ENCODE measurements around the gene SESN3.

DNA sequence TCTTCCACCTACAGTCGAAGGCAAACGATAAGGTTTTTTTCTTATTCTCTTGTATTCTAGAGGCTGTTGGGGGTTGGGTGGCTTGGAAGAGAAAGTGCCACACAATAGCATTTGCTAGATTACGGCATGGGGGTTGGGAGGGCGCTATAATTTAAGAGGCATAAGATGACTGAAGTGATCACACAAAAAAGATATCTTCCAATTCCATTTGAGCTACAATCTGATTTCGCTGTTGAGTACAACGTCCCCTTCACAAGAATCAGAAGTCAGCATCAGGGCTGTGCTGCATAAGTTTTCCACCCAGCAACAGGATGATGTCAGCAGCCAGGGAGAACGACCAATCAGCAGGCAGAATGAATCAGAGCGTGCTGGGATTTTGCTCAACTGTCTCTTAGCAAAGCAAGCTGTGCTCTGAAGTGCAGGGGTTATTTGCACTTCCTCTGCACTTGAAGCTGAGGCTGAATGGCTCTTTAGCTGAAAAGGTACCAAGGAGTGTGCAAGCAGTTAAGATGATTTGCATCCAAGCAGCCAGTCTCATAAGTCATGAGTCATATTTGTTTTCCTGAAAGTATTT lies 23.2 kb upstream of the SESN3 start:
- no peak for TF ChIP-seq CTCF (IDR thresholded peaks at IDR 0.05)
- no peak for TF ChIP-seq POLR2AphosphoS5 (IDR thresholded peaks at IDR 0.05; ENCODE audit: low read depth, low read length)
- TF ChIP-seq REST (IDR thresholded peaks at IDR 0.05; ENCODE audit: insufficient read depth in 1 of 2, low read depth in 2 of 2, low read length in 1 of 2) = no peak
- TF ChIP-seq TCF7L2 (IDR thresholded peaks at IDR 0.05; ENCODE audit: low read depth, low read length) = no peak
